Small intestine (tissue), 7 donors: ENCODE data around the gene PGS1. TPM values are rescaled to one million over a fixed set of nuclear protein-coding genes. Genes with fewer than 3 reads are reported as not detected.

Source experiments
- DNase-seq, 2 donors: peaks; one replicate each; pipeline versions ENCODE4 v3.0.0 to v3.0.0-alpha.2; 2013
- FAIRE-seq: peaks from 2 replicates; lab custom pipeline; 2012; peaks lifted over from hg19 to GRCh38; lab: Jason Lieb, UNC
- H3K27ac ChIP-seq, 3 donors: one replicate each; pipeline ENCODE4 v1.5.1; 2013; ENCODE audit warnings: low read length in 2 of 3, mild to moderate bottlenecking in 2 of 3, control low read depth in 1 of 3, inconsistent platforms in 1 of 3, low read depth in 1 of 3, moderate library complexity in 1 of 3
- H3K27me3 ChIP-seq, 3 donors: one replicate each; pipeline ENCODE4 v1.6.1; 2013; ENCODE audit warnings: low read length in 3 of 3, inconsistent platforms in 1 of 3; ENCODE audit not compliant: control insufficient read depth in 3 of 3, insufficient read depth in 3 of 3
- H3K36me3 ChIP-seq, 3 donors: one replicate each; pipeline ENCODE4 v1.6.1; 2013; ENCODE audit warnings: low read length in 3 of 3, inconsistent platforms in 1 of 3, low read depth in 1 of 3, mild to moderate bottlenecking in 1 of 3, moderate library complexity in 1 of 3; ENCODE audit not compliant: control insufficient read depth in 3 of 3, insufficient read depth in 2 of 3
- H3K4me1 ChIP-seq, 3 donors: one replicate each; pipeline ENCODE4 v1.6.1; 2013; ENCODE audit warnings: low read length in 2 of 3, inconsistent platforms in 1 of 3, low read depth in 1 of 3, mild to moderate bottlenecking in 1 of 3, moderate library complexity in 1 of 3; ENCODE audit not compliant: control insufficient read depth in 3 of 3, insufficient read depth in 2 of 3
- H3K4me3 ChIP-seq, 3 donors: one replicate each; pipeline ENCODE4 v1.5.1; 2013; ENCODE audit warnings: low read length in 3 of 3, control low read depth in 1 of 3, inconsistent platforms in 1 of 3, low read depth in 1 of 3, mild to moderate bottlenecking in 1 of 3, moderate library complexity in 1 of 3
- H3K9me3 ChIP-seq, 2 donors: one replicate each; pipeline ENCODE4 v1.6.1; 2013; ENCODE audit warnings: low read depth in 1 of 2, low read length in 1 of 2; ENCODE audit not compliant: control insufficient read depth in 2 of 2, insufficient read depth in 1 of 2
- WGBS, 3 donors: extraction: QIAGEN DNeasy Blood & Tissue Kit; methylation state at CpG; one replicate each; pipeline ENCODE4 v1.1.7; 2013; 5-methylcytosine and 5-hydroxymethylcytosine counted together
- polyA plus RNA-seq, 4 donors: library from polyadenylated mRNA; stranded (reverse) in 3 of 4; unstranded in 1 of 4; fragments of 200-250 nt in 3 of 4; fragments of 120-200 nt in 1 of 4; gene quantifications; one replicate each; pipeline versions ENCODE4 v1.2.1 to v1.2.3, GENCODE V29; 2013
- donor health status: healthy with polysubstance abuse.
- donor health status: control.
- donor health status: control.
- donor health status: Bipolar disorder and iron deficiency.
- donor health status: healthy.

Gene PGS1
- polyA plus RNA-seq, 4 donors = 14.9 to 34.9 (median 20.5) TPM

DNA sequence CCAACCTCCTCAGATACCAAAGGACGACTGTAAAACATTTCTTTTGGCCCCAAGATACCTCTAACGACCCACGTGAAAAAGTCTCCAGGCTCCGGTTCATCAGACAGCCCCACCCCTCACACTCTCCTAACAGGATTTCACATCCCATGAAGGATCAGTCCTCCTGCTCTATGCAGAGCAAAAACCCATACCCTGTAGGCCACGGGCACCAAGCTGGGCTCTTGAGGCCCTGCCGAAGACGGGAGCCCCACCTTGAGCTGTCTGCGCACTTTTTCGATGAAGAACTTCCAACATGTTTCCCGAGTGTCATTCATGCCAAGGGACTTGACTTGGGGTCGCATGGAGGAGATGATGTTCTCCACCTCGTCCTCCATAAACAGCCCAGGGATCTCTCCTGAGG lies 89.9 kb downstream of the PGS1 start:
- DNase-seq = no peak
- FAIRE-seq = no peak
- H3K4me3 ChIP-seq = no peak overlapping the region
- H3K27me3 ChIP-seq = peaks cover 0 to 2% (median 0%) of the 10 kb centered on the region in 3 donors
- WGBS, 3 donors = 79 to 89% (median 82%) methylated on average over 12 of the region's 12 CpGs
- no peaks in the 10 kb centered on the region for H3K36me3 ChIP-seq
- H3K9me3 ChIP-seq = peaks cover 0 to 6% of the 10 kb centered on the region in 2 donors
- H3K27ac ChIP-seq = no peak overlapping the region
- no peaks in the 10 kb centered on the region for H3K4me1 ChIP-seq

DNA sequence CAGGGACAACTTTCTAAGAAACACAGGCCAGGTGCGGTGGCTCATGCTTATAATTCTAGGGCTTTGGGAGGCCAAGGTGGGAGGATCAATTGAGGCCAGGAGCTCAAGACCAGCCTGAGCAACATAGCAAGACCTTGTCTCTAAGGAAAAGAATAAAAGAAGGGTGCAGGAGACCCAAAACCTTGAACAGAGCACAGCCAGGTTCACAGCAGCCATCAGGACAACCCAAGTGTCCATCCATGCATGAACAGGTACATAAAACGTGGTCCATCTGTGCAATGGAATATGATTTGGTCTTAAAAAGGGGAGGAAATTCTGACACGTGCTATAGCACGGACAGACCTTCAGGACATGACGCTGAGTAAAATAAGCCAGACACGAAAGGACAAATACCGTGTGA lies 91.0 kb downstream of the PGS1 start:
- no peak for FAIRE-seq
- H3K36me3 ChIP-seq = no peaks in the 10 kb centered on the region
- DNase-seq = no peak
- WGBS, 3 donors = 88 to 93% (median 92%) methylated on average over 7 of the region's 7 CpGs
- no peak overlapping the region for H3K27ac ChIP-seq
- H3K27me3 ChIP-seq = peaks cover 0 to 2% (median 0%) of the 10 kb centered on the region in 3 donors
- no peak overlapping the region for H3K4me3 ChIP-seq
- no peaks in the 10 kb centered on the region for H3K4me1 ChIP-seq
- peaks cover 0 to 6% of the 10 kb centered on the region in 2 donors for H3K9me3 ChIP-seq

DNA sequence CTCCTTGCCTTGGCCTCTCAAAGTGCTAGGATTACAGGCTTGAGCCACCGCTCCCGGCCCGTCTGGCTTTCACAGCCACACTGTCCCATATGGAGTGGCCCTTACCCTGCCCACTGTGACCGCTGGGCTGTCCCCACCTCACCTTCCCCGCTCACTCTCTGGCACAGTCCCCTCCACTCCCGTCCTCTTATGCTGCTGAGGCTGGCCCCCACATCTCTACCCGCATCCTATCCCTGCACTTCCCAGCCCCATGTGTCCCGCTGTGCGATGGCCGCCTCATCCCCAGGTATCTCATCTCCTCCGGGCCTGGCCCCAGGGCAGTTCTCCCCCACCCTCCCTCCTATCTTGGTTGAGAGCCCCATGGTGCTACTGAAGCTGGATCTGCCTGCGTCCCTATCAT lies 93.2 kb downstream of the PGS1 start:
- no peaks in the 10 kb centered on the region for H3K36me3 ChIP-seq
- H3K4me1 ChIP-seq = no peaks in the 10 kb centered on the region
- H3K27me3 ChIP-seq = peaks cover 0 to 2% (median 0%) of the 10 kb centered on the region in 3 donors
- peaks cover 0 to 6% of the 10 kb centered on the region in 2 donors for H3K9me3 ChIP-seq
- no peak overlapping the region for H3K27ac ChIP-seq
- WGBS, 3 donors = 89 to 92% (median 91%) methylated on average over 12 of the region's 12 CpGs
- no peak for DNase-seq
- FAIRE-seq = no peak
- no peak overlapping the region for H3K4me3 ChIP-seq

DNA sequence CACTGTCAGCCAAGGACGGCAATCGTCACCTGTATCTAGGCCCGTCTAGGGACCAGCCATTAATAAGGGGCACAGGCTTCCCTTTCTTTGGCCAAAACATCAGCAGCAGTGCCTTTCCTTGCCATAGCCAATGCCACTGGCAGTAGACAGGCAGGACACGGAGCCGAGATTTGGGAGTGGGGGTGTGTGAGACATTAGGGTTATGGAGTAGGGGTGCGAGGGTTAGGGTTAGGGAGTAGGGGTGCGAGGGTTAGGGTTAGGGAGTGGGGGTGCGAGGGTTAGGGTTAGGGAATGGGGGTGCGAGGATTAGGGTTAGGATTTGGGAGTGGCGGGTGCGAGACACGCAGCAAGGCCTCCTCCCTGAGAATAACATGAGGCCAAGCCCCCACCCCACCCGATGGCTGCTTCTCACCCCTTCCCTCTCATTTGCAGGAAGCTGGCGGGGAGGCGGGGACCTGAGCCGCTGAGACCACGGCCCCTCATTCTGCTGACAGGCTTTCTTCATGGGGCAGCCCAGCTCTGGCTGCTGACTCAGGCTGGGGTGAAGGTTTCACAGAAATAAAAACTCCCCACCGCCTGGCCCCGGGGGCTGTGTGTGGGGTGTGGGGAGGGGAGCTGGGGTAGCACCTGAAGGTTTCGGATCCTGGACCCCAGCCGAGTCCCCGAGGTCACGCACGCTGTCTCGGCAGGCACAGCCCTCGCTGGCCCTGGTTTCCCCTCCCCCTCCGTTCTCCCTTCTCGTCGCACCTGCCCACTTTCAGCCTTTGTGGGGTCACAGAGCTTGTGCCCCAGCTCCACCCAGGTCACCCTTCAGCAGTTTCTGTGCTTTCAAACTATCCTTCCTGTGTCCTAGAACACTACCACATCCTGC lies 93.8 kb downstream of the PGS1 start:
- Histone ChIP-seq H3K27me3 (peaks cover 0 to 2% (median 0%) of the 10 kb centered on the region in 3 donors), H3K4me3 (no peak overlapping the region), H3K36me3 (no peaks in the 10 kb centered on the region), H3K9me3 (peaks cover 0 to 6% of the 10 kb centered on the region in 2 donors), H3K4me1 (no peaks in the 10 kb centered on the region), H3K27ac (no peak overlapping the region)
- 75 to 80% (median 79%) methylated on average over 24 to 29 of the region's 29 CpGs for WGBS, 3 donors
- no peak for FAIRE-seq
- DNase-seq = no peak

DNA sequence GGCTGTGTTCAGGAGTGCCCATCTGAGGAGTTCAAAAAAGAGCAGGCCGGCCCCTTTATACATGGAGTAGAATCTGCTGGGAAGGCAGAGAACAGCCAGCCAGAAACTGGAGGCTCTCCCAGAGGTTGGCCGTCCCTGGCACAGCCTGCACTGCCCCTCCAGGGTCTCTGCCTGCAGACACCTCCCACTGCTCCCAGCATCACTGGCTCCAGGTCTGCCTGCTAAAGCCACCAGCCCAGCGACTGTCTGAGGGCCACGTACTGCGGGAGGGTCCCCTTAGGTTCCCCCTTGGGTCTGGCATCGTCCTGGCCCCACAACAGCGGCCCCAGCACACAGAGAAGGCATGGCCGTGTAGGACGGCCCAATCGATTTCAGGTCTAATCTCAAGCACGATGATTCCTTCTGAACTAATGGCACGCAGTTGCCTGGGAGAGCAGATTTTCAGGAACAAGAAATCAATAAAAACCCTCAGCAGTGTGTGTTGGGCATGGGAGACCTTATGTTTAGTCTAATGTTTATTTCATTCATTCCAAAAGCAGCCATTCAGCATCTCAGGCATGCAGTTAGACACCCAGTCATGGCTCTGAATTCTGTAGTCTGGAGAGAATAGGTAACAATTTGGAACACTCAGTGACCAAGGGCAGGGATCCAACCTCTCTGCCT lies 95.6 kb downstream of the PGS1 start:
- 49 to 67% (median 56%) methylated on average over 12 of the region's 12 CpGs for WGBS, 3 donors
- FAIRE-seq = no peak
- Histone ChIP-seq H3K36me3 (no peaks in the 10 kb centered on the region), H3K27ac (no peak overlapping the region), H3K4me3 (no peak overlapping the region), H3K4me1 (no peaks in the 10 kb centered on the region), H3K9me3 (peaks cover 0 to 6% of the 10 kb centered on the region in 2 donors), H3K27me3 (peaks cover 0 to 2% (median 0%) of the 10 kb centered on the region in 3 donors)
- DNase-seq = no peak

Other genes starting within 250 kb of the PGS1 start
- 10 to 100 TPM; 29.7 to 69.6 (median 50.5) TPM for gene TMC6, start 249.9 kb upstream of the PGS1 start, polyA plus RNA-seq
- gene TMC8, start 247.9 kb upstream of the PGS1 start, polyA plus RNA-seq = 1 to 10 TPM; 1.3 to 7.8 (median 4.9) TPM
- gene C17orf99, start 232.3 kb upstream of the PGS1 start, polyA plus RNA-seq = 100 to 1,000 TPM in 1 of 4 donors, under 1 TPM in 1, not detected in 2; 0.19 to 228 TPM
- 100 to 1,000 TPM in 2 of 4 donors, 10 to 100 TPM in 2; 46.5 to 187 (median 120) TPM for gene SYNGR2, start 210.1 kb upstream of the PGS1 start, polyA plus RNA-seq
- gene TK1, start 191.6 kb upstream of the PGS1 start, polyA plus RNA-seq = 10 to 100 TPM in 3 of 4 donors, 1 to 10 TPM in 1; 6.9 to 60.6 (median 14.4) TPM
- 10 to 100 TPM; 24.0 to 61.7 (median 38.7) TPM for gene AFMID, start 191.3 kb upstream of the PGS1 start, polyA plus RNA-seq
- gene BIRC5, start 164.4 kb upstream of the PGS1 start, polyA plus RNA-seq = 10 to 100 TPM in 2 of 4 donors, 1 to 10 TPM in 2; 2.2 to 40.6 (median 8.5) TPM
- gene TMEM235, start 147.0 kb upstream of the PGS1 start, polyA plus RNA-seq = not detected
- gene SOCS3, start 18.6 kb upstream of the PGS1 start, polyA plus RNA-seq = 10 to 100 TPM in 2 of 4 donors, 1 to 10 TPM in 2; 3.4 to 67.3 (median 17.2) TPM
- gene DNAH17, start 198.7 kb downstream of the PGS1 start, polyA plus RNA-seq = 1 to 10 TPM in 1 of 4 donors, under 1 TPM in 1, not detected in 2; 0.57 to 3.6 TPM